T-helper 2 cell treated with Interferon-gamma antibody and Interleukin-4, amounts not matched to agents 5 μg/mL and 100 μg/mL, for 36 hours (primary cell): ENCODE data around the gene NET1.

Experiments
- DNase-seq: peaks from one replicate; pipeline ENCODE4 v3.0.0; 2021; ENCODE audit warnings: low spot score
- H3K27ac Mint-ChIP-seq: one replicate; pipeline ENCODE4 v1.8.0; 2021; ENCODE audit warnings: mild to moderate bottlenecking, mixed read lengths
- H3K27me3 Mint-ChIP-seq: one replicate; pipeline ENCODE4 v1.8.0; 2021; ENCODE audit warnings: low read depth, mixed read lengths
- H3K36me3 Mint-ChIP-seq: one replicate; pipeline ENCODE4 v1.8.0; 2021; ENCODE audit warnings: low read depth, mixed read lengths
- H3K4me1 Mint-ChIP-seq: one replicate; pipeline ENCODE4 v1.8.0; 2021; ENCODE audit warnings: low read depth, mixed read lengths
- H3K4me3 Mint-ChIP-seq: one replicate; pipeline ENCODE4 v1.8.0; 2022; ENCODE audit warnings: mild to moderate bottlenecking, moderate library complexity, mixed read lengths
- H3K9me3 Mint-ChIP-seq: one replicate; pipeline ENCODE4 v1.8.0; 2021; ENCODE audit warnings: mixed read lengths

NET1 gene

GRCh38 chr10:5496261-5497250 is 84.2 kb downstream of the NET1 start:
- no peak overlapping the region for H3K4me3 Mint-ChIP-seq
- no peaks in the 10 kb centered on the region for H3K27me3 Mint-ChIP-seq
- peaks cover 8% of the 10 kb centered on the region for H3K9me3 Mint-ChIP-seq
- no peak overlapping the region for H3K27ac Mint-ChIP-seq
- DNase-seq = no peak
- no peaks in the 10 kb centered on the region for H3K4me1 Mint-ChIP-seq
- no peaks in the 10 kb centered on the region for H3K36me3 Mint-ChIP-seq

GRCh38 chr10:5497289-5497688 is 84.9 kb downstream of the NET1 start:
- H3K4me1 Mint-ChIP-seq = no peaks in the 10 kb centered on the region
- H3K4me3 Mint-ChIP-seq = no peak overlapping the region
- H3K36me3 Mint-ChIP-seq = no peaks in the 10 kb centered on the region
- no peak overlapping the region for H3K27ac Mint-ChIP-seq
- peaks cover 6% of the 10 kb centered on the region for H3K9me3 Mint-ChIP-seq
- H3K27me3 Mint-ChIP-seq = peaks cover 2% of the 10 kb centered on the region
- DNase-seq = no peak

GRCh38 chr10:5497948-5498730 is 85.8 kb downstream of the NET1 start:
- no peak for DNase-seq
- Mint-ChIP-seq H3K36me3 (no peaks in the 10 kb centered on the region), H3K4me1 (no peaks in the 10 kb centered on the region), H3K27me3 (peaks cover 2% of the 10 kb centered on the region), H3K9me3 (no peaks in the 10 kb centered on the region), H3K27ac (no peak overlapping the region), H3K4me3 (no peak overlapping the region)

GRCh38 chr10:5498791-5499492 is 86.6 kb downstream of the NET1 start:
- H3K9me3 Mint-ChIP-seq = no peaks in the 10 kb centered on the region
- no peaks in the 10 kb centered on the region for H3K4me1 Mint-ChIP-seq
- no peaks in the 10 kb centered on the region for H3K36me3 Mint-ChIP-seq
- no peak overlapping the region for H3K27ac Mint-ChIP-seq
- no peak overlapping the region for H3K4me3 Mint-ChIP-seq
- H3K27me3 Mint-ChIP-seq = peaks cover 2% of the 10 kb centered on the region
- DNase-seq = no peak

- no peaks in the 10 kb centered on the region for H3K36me3 Mint-ChIP-seq
- no peaks in the 10 kb centered on the region for H3K9me3 Mint-ChIP-seq
- no peak within 1 kb of the TSS for H3K27ac Mint-ChIP-seq
- no peaks in the 10 kb centered on the region for H3K4me1 Mint-ChIP-seq
- H3K27me3 Mint-ChIP-seq = peaks cover 2% of the 10 kb centered on the region
- H3K4me3 Mint-ChIP-seq = no peak within 1 kb of the TSS
- no peak for DNase-seq
These were observed 87.3 kb downstream of the NET1 start, which contains the start of gene CALML5 for GRCh38 chr10:5499493-5500140. CALML5 (minus strand) TSS chr10:5499570; CDS start chr10:5499438, 132 bp downstream.

- Mint-ChIP-seq H3K4me1 (no peaks in the 10 kb centered on the region), H3K36me3 (no peaks in the 10 kb centered on the region), H3K9me3 (no peaks in the 10 kb centered on the region)
These were observed 87.9 kb downstream of the NET1 start for GRCh38 chr10:5500162-5500670.

GRCh38 chr10:5500910-5501309 is 88.6 kb downstream of the NET1 start:
- no peak for DNase-seq
- no peaks in the 10 kb centered on the region for H3K9me3 Mint-ChIP-seq

More at GRCh38 chr10:5500162-5500670, 87.9 kb downstream of the NET1 start:
- no peak for DNase-seq
- no peak overlapping the region for H3K27ac Mint-ChIP-seq
- peaks cover 4% of the 10 kb centered on the region for H3K27me3 Mint-ChIP-seq
- H3K4me3 Mint-ChIP-seq = no peak overlapping the region

GRCh38 chr10:5502061-5502521 is 89.7 kb downstream of the NET1 start:
- H3K4me3 Mint-ChIP-seq = no peak overlapping the region
- no peaks in the 10 kb centered on the region for H3K4me1 Mint-ChIP-seq
- no peak overlapping the region for H3K27ac Mint-ChIP-seq
- no peak for DNase-seq
- H3K36me3 Mint-ChIP-seq = no peaks in the 10 kb centered on the region
- H3K27me3 Mint-ChIP-seq = peaks cover 7% of the 10 kb centered on the region
- H3K9me3 Mint-ChIP-seq = no peaks in the 10 kb centered on the region

More at GRCh38 chr10:5500910-5501309, 88.6 kb downstream of the NET1 start:
- Mint-ChIP-seq H3K27ac (no peak overlapping the region), H3K36me3 (no peaks in the 10 kb centered on the region), H3K27me3 (peaks cover 7% of the 10 kb centered on the region), H3K4me3 (no peak overlapping the region), H3K4me1 (no peaks in the 10 kb centered on the region)

GRCh38 chr10:5502571-5503476 is 90.5 kb downstream of the NET1 start:
- Mint-ChIP-seq H3K4me1 (no peaks in the 10 kb centered on the region), H3K27me3 (peaks cover 7% of the 10 kb centered on the region), H3K9me3 (no peaks in the 10 kb centered on the region), H3K4me3 (no peak overlapping the region), H3K27ac (no peak overlapping the region), H3K36me3 (no peaks in the 10 kb centered on the region)
- no peak for DNase-seq

- Mint-ChIP-seq H3K4me3 (no peak overlapping the region), H3K27me3 (peaks cover 7% of the 10 kb centered on the region), H3K36me3 (no peaks in the 10 kb centered on the region), H3K4me1 (no peaks in the 10 kb centered on the region), H3K27ac (no peak overlapping the region), H3K9me3 (no peaks in the 10 kb centered on the region)
- DNase-seq = no peak
These were observed 91.1 kb downstream of the NET1 start for GRCh38 chr10:5503477-5503835.

GRCh38 chr10:5504146-5505072 is 92.1 kb downstream of the NET1 start:
- no peaks in the 10 kb centered on the region for H3K36me3 Mint-ChIP-seq
- no peak for DNase-seq
- H3K9me3 Mint-ChIP-seq = no peaks in the 10 kb centered on the region
- H3K27me3 Mint-ChIP-seq = peaks cover 7% of the 10 kb centered on the region
- H3K4me1 Mint-ChIP-seq = no peaks in the 10 kb centered on the region
- no peak overlapping the region for H3K27ac Mint-ChIP-seq
- H3K4me3 Mint-ChIP-seq = no peak overlapping the region

- no peaks in the 10 kb centered on the region for H3K9me3 Mint-ChIP-seq
- no peak overlapping the region for H3K27ac Mint-ChIP-seq
- no peaks in the 10 kb centered on the region for H3K4me1 Mint-ChIP-seq
- H3K27me3 Mint-ChIP-seq = peaks cover 10% of the 10 kb centered on the region
- no peak for DNase-seq
- H3K36me3 Mint-ChIP-seq = no peaks in the 10 kb centered on the region
- no peak overlapping the region for H3K4me3 Mint-ChIP-seq
These were observed 93.9 kb downstream of the NET1 start for GRCh38 chr10:5506246-5506645.
